Stomach (tissue), 9 donors: ENCODE data around the gene MYO3B. TPM values are rescaled to one million over a fixed set of nuclear protein-coding genes. Genes with fewer than 3 reads are reported as not detected.

ENCODE experiments used
- DNase-seq, 2 donors: peaks; one replicate each; pipeline versions ENCODE4 v3.0.0 to v3.0.0-alpha.2; 2013 to 2019
- H3K27ac ChIP-seq, 5 donors: fragments of 200-600 bp in 4 of 5; sonication (generic) in 4 of 5; one replicate each; pipeline ENCODE4 v1.5.1; 2013 to 2019; ENCODE audit warnings: mild to moderate bottlenecking in 1 of 5, moderate library complexity in 1 of 5
- H3K27me3 ChIP-seq, 3 donors: fragments of 200-600 bp; sonication (generic); one replicate each; pipeline ENCODE4 v1.5.1; 2017 to 2019; ENCODE audit warnings: mixed run types in 1 of 3
- H3K36me3 ChIP-seq, 4 donors: fragments of 200-600 bp; sonication (generic); 1 replicate in 3 of 4; 2 replicates in 1 of 4; pipeline ENCODE4 v1.5.1; 2016 to 2019
- H3K4me1 ChIP-seq, 4 donors: fragments of 200-600 bp; sonication (generic); one replicate each; pipeline ENCODE4 v1.5.1; 2016 to 2019
- H3K4me3 ChIP-seq, 4 donors: fragments of 200-600 bp; sonication (generic) in 3 of 4; one replicate each; pipeline ENCODE4 v1.5.1; 2016 to 2019; ENCODE audit warnings: mild to moderate bottlenecking in 1 of 4
- H3K9me3 ChIP-seq, 4 donors: fragments of 200-600 bp; sonication (generic); one replicate each; pipeline ENCODE4 v1.5.1; 2016 to 2019
- EP300 ChIP-seq: sonication (generic); formaldehyde crosslinking; IDR thresholded peaks from one replicate; pipeline ENCODE4 v1.6.1; 2017; ENCODE audit warnings: antibody characterized with exemption
- POLR2A ChIP-seq, 4 donors: fragments of 450-650 bp; IDR thresholded peaks; one replicate each; pipeline ENCODE4 v1.6.1; 2016; ENCODE audit warnings: antibody characterized with exemption in 4 of 4, control low read depth in 2 of 4, mild to moderate bottlenecking in 1 of 4, moderate library complexity in 1 of 4
- POLR2AphosphoS5 ChIP-seq, 3 donors: sonication (generic); formaldehyde crosslinking; IDR thresholded peaks; one replicate each; pipeline ENCODE4 v1.6.1; 2016; ENCODE audit warnings: antibody characterized with exemption in 3 of 3
- WGBS, 5 donors: extraction: QIAGEN DNeasy Blood & Tissue Kit in 3 of 5; methylation state at CpG; one replicate each; pipeline versions ENCODE4 v1.1.5 to v1.1.7; 2013 to 2018; 5-methylcytosine and 5-hydroxymethylcytosine counted together
- intact Hi-C: fragments of 100-400 bp; cut with DNase I; formaldehyde crosslinking; loops from one replicate; pipeline ENCODE4 v1.15.1; 2023; ENCODE audit warnings: low total_unique reads
- polyA plus RNA-seq, 3 donors: library from polyadenylated mRNA; stranded (reverse); fragments of 200-250 nt; gene quantifications; one replicate each; pipeline ENCODE4 v1.2.3, GENCODE V29; 2013
- total RNA-seq, 5 donors: library from RNA; depleted of rRNA; stranded (reverse); fragments of >200 nt; gene quantifications; one replicate each; pipeline versions ENCODE4 v1.1.0 to v1.2.3, GENCODE V29; 2014 to 2016
- TF ChIP-seq, protein P1 (sequence below), 7 experiments: fragments of 450-650 bp in 4 of 7; fragments of 200-600 bp in 3 of 7; sonication (generic) in 3 of 7; IDR thresholded peaks; one replicate each; pipeline ENCODE4 v1.5.1; 2016 to 2019; ENCODE audit warnings: antibody characterized with exemption in 7 of 7, control low read depth in 2 of 7, mild to moderate bottlenecking in 1 of 7
- donor health status: healthy with polysubstance abuse.
- donor health status: Bipolar disorder and iron deficiency.
- donor health status: healthy.

MYO3B gene
- total and polyA plus RNA-seq, 8 donors: 0.05 to 0.37 TPM; not detected in 6

DNA sequence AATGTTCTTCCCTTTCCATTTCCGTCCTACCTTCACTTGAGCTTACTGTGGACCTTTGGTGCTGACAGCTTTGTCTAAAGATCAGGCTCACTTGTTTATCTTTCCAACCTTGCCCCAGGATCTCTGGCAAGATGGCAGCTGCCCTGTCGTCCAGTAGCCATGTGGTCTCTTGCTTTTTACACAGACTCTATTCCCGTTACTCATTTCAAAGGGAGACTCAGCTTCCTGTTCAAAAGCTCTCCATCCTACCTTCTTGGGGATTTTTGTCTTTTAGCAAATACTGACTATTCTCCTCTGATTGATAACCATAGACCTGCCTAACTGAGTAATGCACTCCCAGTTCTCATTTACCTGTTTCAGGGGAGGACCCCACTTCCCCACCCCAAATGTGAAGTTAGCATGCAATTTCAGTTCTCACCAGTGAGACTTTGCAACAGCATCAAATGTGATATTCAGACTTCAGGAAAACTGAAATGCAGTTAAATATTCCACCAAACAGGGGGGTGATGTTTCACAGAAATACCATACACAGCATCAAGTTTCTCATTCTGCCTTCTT, 184.4 kb downstream of the MYO3B start:
- no peaks in the 10 kb centered on the region for H3K36me3 ChIP-seq
- H3K27me3 ChIP-seq: peaks cover 0 to 51% (median 0%) of the 10 kb centered on the region in 3 donors
- WGBS, 5 donors: 74 to 87% (median 80%) methylated on average over 3 of the region's 3 CpGs
- no peak overlapping the region for H3K4me3 ChIP-seq
- no peaks in the 10 kb centered on the region for H3K9me3 ChIP-seq
- no peak overlapping the region for H3K27ac ChIP-seq
- TF ChIP-seq POLR2A (IDR thresholded peaks at IDR 0.05) (no peak), EP300 (no peak), POLR2AphosphoS5 (IDR thresholded peaks at IDR 0.05) (no peak)
- TF ChIP-seq, protein P1, sequence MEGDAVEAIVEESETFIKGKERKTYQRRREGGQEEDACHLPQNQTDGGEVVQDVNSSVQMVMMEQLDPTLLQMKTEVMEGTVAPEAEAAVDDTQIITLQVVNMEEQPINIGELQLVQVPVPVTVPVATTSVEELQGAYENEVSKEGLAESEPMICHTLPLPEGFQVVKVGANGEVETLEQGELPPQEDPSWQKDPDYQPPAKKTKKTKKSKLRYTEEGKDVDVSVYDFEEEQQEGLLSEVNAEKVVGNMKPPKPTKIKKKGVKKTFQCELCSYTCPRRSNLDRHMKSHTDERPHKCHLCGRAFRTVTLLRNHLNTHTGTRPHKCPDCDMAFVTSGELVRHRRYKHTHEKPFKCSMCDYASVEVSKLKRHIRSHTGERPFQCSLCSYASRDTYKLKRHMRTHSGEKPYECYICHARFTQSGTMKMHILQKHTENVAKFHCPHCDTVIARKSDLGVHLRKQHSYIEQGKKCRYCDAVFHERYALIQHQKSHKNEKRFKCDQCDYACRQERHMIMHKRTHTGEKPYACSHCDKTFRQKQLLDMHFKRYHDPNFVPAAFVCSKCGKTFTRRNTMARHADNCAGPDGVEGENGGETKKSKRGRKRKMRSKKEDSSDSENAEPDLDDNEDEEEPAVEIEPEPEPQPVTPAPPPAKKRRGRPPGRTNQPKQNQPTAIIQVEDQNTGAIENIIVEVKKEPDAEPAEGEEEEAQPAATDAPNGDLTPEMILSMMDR (IDR thresholded peaks at IDR 0.05): no peak
- no peak for DNase-seq
- H3K4me1 ChIP-seq: peaks cover 0 to 16% (median 3%) of the 10 kb centered on the region in 4 donors
- intact Hi-C loops: loop anchor here (10.0 kb wide), 1 partner anchor 452 kb away; the partner anchor contains the start of gene GAD1

DNA sequence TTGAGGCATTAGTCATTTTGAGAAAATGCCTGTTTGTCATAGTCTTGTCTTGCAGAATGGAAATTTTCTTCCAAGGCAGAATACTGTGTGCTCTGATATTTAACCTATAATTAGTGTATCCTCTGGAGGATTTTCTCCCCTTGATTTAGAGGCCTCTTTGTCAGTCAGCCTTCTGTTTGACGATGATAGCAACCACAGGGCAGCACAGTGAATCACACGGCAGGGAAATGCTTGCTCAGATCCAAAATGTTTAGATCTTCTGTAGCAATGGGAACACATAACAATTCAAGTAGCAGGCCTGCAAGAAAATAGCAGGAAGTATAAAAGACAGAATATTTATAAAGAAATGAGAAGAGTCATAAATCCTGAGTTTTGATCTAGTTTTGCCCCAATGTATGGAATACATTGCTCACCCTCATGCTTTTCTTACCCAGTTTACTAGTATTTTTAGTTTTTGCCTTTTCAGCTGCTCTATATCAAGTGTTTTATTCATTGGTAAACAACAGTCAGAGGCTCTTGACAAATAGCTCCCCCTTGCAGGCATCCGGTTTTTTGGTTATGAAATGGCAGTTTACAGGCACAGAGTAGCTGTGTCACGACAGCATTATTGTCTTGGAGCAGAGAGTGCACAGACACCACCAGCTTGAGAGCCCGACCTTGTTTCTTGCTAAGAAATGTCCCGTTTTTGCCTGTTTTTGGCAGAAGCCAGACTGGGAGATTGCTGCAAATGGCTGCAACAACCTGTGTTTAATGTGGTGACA, 185.1 kb downstream of the MYO3B start:
- H3K27ac ChIP-seq: no peak overlapping the region
- 48 to 73% (median 62%) methylated on average over 6 of the region's 6 CpGs for WGBS, 5 donors
- intact Hi-C loops: loop anchor here (10.0 kb wide), 1 partner anchor 452 kb away; the partner anchor contains the start of gene GAD1
- peaks cover 0 to 57% (median 0%) of the 10 kb centered on the region in 3 donors for H3K27me3 ChIP-seq
- peaks cover 0 to 16% (median 3%) of the 10 kb centered on the region in 4 donors for H3K4me1 ChIP-seq
- no peaks in the 10 kb centered on the region for H3K36me3 ChIP-seq
- no peak for DNase-seq
- H3K4me3 ChIP-seq: no peak overlapping the region
- H3K9me3 ChIP-seq: no peaks in the 10 kb centered on the region
- no peak for TF ChIP-seq POLR2AphosphoS5 (IDR thresholded peaks at IDR 0.05)

DNA sequence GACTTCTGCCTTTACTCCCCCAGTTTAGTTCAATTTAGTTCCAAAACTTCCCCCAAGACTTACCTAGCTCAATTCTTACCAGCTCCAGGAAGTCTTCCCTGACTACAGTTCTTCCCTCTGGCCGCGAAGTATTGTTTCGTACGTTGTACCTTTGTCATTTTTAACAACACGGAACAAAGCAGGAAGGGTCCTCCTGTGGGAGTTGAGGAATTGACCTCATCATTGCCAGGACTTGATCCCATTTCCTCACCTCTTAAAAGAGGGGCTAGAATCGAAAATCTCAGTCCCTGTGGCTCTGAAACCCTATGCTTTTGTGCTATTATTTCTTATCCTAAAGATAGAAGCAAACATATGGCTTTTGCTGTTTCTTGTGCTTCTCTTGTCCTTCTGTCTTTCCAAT, 187.1 kb downstream of the MYO3B start:
- H3K4me1 ChIP-seq: peaks cover 0 to 16% (median 3%) of the 10 kb centered on the region in 4 donors
- no peaks in the 10 kb centered on the region for H3K36me3 ChIP-seq
- DNase-seq: no peak
- TF ChIP-seq EP300 (no peak), POLR2A (IDR thresholded peaks at IDR 0.05) (no peak), POLR2AphosphoS5 (IDR thresholded peaks at IDR 0.05) (no peak)
- TF ChIP-seq, protein P1 (IDR thresholded peaks at IDR 0.05): no peak
- H3K4me3 ChIP-seq: no peak overlapping the region
- H3K9me3 ChIP-seq: no peaks in the 10 kb centered on the region
- WGBS, 5 donors: 71 to 85% (median 82%) methylated on average over 6 of the region's 6 CpGs
- intact Hi-C loops: loop anchor here (10.0 kb wide), 1 partner anchor 450 kb away; the partner anchor contains the start of gene GAD1
- H3K27me3 ChIP-seq: peaks cover 0 to 70% (median 0%) of the 10 kb centered on the region in 3 donors
- no peak overlapping the region for H3K27ac ChIP-seq

DNA sequence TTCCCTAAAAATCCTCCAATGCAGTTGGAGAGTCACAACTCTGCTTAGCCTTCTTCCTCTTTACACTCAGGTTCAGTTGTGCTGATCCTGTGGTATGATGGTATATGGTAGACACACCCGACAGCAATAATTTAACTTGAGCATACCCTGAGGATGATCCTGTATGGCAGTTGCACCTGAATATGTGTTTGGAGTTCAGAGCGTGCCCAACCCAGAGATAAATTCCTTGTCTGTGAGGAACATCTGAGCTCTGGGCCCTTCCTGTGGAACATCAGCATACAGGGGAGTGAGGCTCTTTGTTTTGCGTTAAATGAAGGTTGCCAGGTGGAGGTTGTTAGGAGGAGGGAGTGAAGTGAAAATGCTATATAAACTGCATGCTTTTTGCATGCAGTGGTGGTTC, 187.7 kb downstream of the MYO3B start:
- Histone ChIP-seq H3K27ac (no peak overlapping the region), H3K4me1 (peaks cover 0 to 16% (median 3%) of the 10 kb centered on the region in 4 donors), H3K9me3 (no peaks in the 10 kb centered on the region), H3K4me3 (no peak overlapping the region), H3K27me3 (peaks cover 0 to 76% (median 0%) of the 10 kb centered on the region in 3 donors), H3K36me3 (no peaks in the 10 kb centered on the region)
- intact Hi-C loops: loop anchor here (10.0 kb wide), 1 partner anchor 449 kb away; the partner anchor contains the start of gene GAD1
- DNase-seq: no peak
- TF ChIP-seq POLR2A (IDR thresholded peaks at IDR 0.05) (no peak), POLR2AphosphoS5 (IDR thresholded peaks at IDR 0.05) (no peak), EP300 (no peak)
- TF ChIP-seq, protein P1 (IDR thresholded peaks at IDR 0.05): no peak
- WGBS, 5 donors: 55 to 96% (median 84%) methylated on average over 3 of the region's 3 CpGs
